ENCODE data around the gene RPL18A.

RPL18A gene

GRCh38 chr19:17910791-17911360 lies 51.2 kb downstream of the RPL18A start:
- no peak for DNase-seq

Measured in activated T-cell treated with anti-CD3 and anti-CD28 coated beads for 4 hours (primary cell).